ENCODE measurements around the gene SLC26A1.

Gene SLC26A1

GRCh38 chr4:993111-994029, at the start of gene SLC26A1:
SLC26A1 (minus strand) TSS chr4:993404; CDS start chr4:991703, 1,701 bp downstream.
- peaks cover under 1% of the 10 kb centered on the region for H3K27me3 ChIP-seq (replicated peaks; ENCODE audit: control insufficient read depth, insufficient read depth, low read length)
- H3K36me3 ChIP-seq (ENCODE audit: control insufficient read depth, insufficient read depth, low read length) = no peaks in the 10 kb centered on the region; the same call in none of the 2 replicates
- TF ChIP-seq, protein P1, sequence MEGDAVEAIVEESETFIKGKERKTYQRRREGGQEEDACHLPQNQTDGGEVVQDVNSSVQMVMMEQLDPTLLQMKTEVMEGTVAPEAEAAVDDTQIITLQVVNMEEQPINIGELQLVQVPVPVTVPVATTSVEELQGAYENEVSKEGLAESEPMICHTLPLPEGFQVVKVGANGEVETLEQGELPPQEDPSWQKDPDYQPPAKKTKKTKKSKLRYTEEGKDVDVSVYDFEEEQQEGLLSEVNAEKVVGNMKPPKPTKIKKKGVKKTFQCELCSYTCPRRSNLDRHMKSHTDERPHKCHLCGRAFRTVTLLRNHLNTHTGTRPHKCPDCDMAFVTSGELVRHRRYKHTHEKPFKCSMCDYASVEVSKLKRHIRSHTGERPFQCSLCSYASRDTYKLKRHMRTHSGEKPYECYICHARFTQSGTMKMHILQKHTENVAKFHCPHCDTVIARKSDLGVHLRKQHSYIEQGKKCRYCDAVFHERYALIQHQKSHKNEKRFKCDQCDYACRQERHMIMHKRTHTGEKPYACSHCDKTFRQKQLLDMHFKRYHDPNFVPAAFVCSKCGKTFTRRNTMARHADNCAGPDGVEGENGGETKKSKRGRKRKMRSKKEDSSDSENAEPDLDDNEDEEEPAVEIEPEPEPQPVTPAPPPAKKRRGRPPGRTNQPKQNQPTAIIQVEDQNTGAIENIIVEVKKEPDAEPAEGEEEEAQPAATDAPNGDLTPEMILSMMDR (IDR thresholded peaks at IDR 0.05; ENCODE audit: insufficient read depth, low read length, poor library complexity, severe bottlenecking) = no peak
- peak within 1 kb of the TSS; percentile 28; the same call in 1 of the 2 replicates for H3K4me3 ChIP-seq (replicated peaks; ENCODE audit: low read depth, low read length)
- DNase-seq (ENCODE audit: extremely low read depth, insufficient read length) = no peak

DNA sequence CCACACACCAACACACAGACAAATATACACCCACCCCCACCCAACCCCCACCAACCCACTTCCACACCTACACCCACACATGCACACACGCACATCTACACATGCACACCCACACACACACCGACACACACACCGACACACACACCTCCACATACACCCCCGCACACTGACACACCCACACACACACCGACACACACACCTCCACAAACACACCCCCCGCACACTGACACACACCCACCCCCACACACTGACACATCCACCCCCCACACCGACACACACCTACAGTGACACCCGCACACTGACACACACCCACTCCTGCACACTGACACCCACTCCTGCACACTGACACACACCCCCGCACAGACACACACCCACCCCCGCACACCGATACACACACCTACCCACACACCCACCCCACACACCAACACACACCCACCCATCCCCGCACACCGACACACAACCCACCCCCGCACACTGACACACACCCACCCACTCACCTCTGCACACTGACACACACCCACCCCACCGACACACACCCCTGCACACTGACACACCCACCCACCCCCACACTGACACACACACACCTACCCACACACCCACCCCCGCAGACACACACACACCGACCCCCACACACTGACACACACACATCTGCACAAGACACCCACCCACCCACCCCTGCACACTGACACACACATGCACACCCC, 49.3 kb upstream of the SLC26A1 start:
- H3K36me3 ChIP-seq (ENCODE audit: control insufficient read depth, insufficient read depth, low read length) = no peaks in the 10 kb centered on the region
- TF ChIP-seq, protein P1 (IDR thresholded peaks at IDR 0.05; ENCODE audit: insufficient read depth, low read length, poor library complexity, severe bottlenecking) = no peak
- no peaks in the 10 kb centered on the region for H3K27me3 ChIP-seq (replicated peaks; ENCODE audit: control insufficient read depth, insufficient read depth, low read length)
- H3K4me3 ChIP-seq (replicated peaks; ENCODE audit: low read depth, low read length) = no peak overlapping the region
- DNase-seq (ENCODE audit: extremely low read depth, insufficient read length) = no peak

GRCh38 chr4:1041936-1042330, 48.7 kb upstream of the SLC26A1 start:
- no peaks in the 10 kb centered on the region for H3K27me3 ChIP-seq (replicated peaks; ENCODE audit: control insufficient read depth, insufficient read depth, low read length)
- no peaks in the 10 kb centered on the region for H3K36me3 ChIP-seq (ENCODE audit: control insufficient read depth, insufficient read depth, low read length)
- H3K4me3 ChIP-seq (replicated peaks; ENCODE audit: low read depth, low read length) = no peak overlapping the region
- TF ChIP-seq, protein P1 (IDR thresholded peaks at IDR 0.05; ENCODE audit: insufficient read depth, low read length, poor library complexity, severe bottlenecking) = no peak
- no peak for DNase-seq (ENCODE audit: extremely low read depth, insufficient read length)

DNA sequence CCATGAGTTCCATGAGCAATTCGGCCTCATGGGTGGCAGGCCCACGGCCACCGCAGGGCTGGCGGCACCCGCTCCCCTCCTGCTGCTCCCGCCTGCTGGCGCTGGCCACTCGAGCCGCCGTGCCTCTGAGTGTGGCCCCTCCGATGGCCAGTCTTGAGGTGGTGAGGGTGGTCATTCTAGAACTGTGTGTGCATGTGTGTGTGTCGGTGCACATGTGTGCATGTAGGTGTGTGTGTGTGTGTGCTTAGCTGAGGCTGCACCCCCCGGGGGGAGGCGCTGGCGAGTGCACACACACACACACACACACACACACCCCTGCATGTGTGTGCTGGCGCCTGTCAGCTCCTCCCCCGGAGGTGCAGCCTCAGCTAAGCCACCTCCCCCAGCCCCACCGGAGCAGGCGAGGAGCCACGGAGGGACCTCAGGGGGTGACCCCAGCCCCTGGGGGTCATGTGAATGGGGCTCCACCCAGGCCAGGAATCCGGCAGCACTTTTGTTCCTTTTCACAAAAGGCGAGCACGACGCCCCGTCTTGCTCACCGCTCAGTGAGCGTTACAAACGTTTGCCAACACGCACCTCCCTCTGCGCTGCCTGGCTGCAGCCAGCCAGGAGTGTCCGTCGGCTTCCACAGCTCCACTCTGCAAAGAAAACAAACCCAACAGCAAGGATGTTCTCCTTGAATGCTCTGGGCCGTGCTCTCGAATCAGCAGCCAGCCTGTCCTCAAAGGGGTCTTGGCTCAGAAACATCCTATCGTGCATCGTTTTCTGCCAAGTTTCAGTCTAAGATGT, 48.1 kb upstream of the SLC26A1 start:
- DNase-seq (ENCODE audit: extremely low read depth, insufficient read length) = no peak
- TF ChIP-seq, protein P1 (IDR thresholded peaks at IDR 0.05; ENCODE audit: insufficient read depth, low read length, poor library complexity, severe bottlenecking) = no peak
- Histone ChIP-seq H3K4me3 (replicated peaks; ENCODE audit: low read depth, low read length) (no peak overlapping the region), H3K36me3 (ENCODE audit: control insufficient read depth, insufficient read depth, low read length) (no peaks in the 10 kb centered on the region), H3K27me3 (replicated peaks; ENCODE audit: control insufficient read depth, insufficient read depth, low read length) (no peaks in the 10 kb centered on the region)

GRCh38 chr4:1040344-1041146, 47.3 kb upstream of the SLC26A1 start:
- Histone ChIP-seq H3K27me3 (replicated peaks; ENCODE audit: control insufficient read depth, insufficient read depth, low read length) (no peaks in the 10 kb centered on the region), H3K36me3 (ENCODE audit: control insufficient read depth, insufficient read depth, low read length) (no peaks in the 10 kb centered on the region), H3K4me3 (replicated peaks; ENCODE audit: low read depth, low read length) (no peak overlapping the region)
- TF ChIP-seq, protein P1 (IDR thresholded peaks at IDR 0.05; ENCODE audit: insufficient read depth, low read length, poor library complexity, severe bottlenecking) = no peak
- no peak for DNase-seq (ENCODE audit: extremely low read depth, insufficient read length)

Data from GM06990 (cell line).